Measurements from ENCODE around the gene GMDS. TPM values are rescaled to one million over a fixed set of nuclear protein-coding genes. Genes with fewer than 3 reads are reported as not detected.

GMDS gene
- total and polyA plus RNA-seq, 2 of the 13 experiments (the other 11 are each of a cell fraction or from before 2014, with no cell fraction given) = 64.4 to 112 TPM

DNA sequence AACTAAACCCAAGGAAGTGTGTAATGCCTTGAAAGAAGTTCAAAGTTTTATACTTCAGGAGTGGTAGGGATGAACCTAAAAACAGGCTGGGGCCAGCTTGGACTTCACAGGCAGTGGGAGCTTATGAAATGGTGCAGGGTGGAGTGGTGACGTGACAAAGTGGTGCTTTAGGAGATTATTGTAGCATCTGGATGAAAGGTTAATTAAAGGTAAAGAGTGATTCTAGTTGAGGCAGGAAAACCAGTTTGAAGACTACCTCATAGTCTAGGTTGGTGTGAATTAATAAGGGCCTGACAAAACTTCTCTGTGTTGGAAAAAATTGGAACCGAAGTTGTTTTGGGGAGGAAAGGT, 30.5 kb upstream of the GMDS start (continued):
- TF ChIP-seq KLF15 (CRISPR knock-in tag; IDR thresholded peaks at IDR 0.05; ENCODE audit: borderline replicate concordance) = no peak
- TF ChIP-seq KLF9 (CRISPR knock-in tag; IDR thresholded peaks at IDR 0.05; ENCODE audit: low read depth) = no peak
- TF ChIP-seq POLR2AphosphoS5 (IDR thresholded peaks at IDR 0.05; ENCODE audit: low read depth, low read length) = no peak
- no peak for TF ChIP-seq AGO2 (optimal IDR thresholded peaks at IDR 0.05; ENCODE audit: low read depth, low read length)

DNA sequence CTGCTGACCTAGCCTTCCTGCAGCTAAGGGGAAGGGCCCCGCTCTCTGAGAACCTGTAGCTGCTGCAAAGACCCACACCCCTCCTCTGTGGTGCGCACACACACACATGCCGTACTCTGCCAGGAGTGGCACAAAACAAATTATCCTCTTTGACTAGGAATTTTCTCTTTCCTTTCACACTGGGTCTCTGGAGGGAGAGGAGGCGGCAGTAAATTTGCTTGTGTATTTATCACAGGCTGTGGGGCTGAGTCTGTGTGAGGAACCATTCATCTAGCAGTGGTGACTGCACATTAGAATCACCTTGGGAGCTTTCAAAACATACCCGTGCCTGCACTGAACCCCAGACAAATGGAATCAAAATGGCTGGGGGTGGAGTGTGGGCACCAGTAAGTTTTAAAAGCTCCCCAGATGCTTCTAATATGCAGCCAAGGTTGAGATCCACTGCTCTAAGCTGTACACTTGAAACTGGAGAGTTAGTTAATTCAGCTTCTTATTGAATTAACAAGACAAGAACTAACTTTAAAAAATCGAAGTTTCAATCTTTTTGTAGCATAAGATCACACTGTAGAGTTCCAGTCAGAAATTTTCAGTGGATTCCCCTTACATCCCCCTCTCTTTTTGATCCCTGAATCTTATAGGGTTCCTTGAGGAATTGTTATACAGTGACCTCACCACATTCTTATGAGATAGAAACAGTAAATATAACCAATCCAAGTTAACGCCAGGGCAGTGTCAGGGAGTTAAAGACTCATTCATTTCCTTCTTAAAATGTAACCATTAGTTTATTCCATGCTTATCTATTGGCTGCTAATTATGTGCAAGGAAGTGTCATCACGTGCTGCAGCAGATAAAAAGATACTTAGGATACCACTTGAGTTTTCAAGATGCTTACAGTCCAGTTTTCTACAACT, 29.8 kb upstream of the GMDS start:
- Histone ChIP-seq H3K27ac (ENCODE audit: extremely low read length, insufficient read depth, low read length) (no peak overlapping the region), H3K4me2 (ENCODE audit: low read depth, low read length) (no peak overlapping the region), H3K79me2 (ENCODE audit: insufficient read depth, low read length) (no peaks in the 10 kb centered on the region), H3K27me3 (ENCODE audit: control insufficient read depth in 1 of 2, insufficient read depth in 2 of 2, low read length in 2 of 2) (no peaks in the 10 kb centered on the region), H3K36me3 (replicated peaks in 1 of 2; ENCODE audit: control insufficient read depth in 1 of 2, insufficient read depth in 2 of 2, low read length in 2 of 2) (peaks cover 6 to 30% of the 10 kb centered on the region in 2 experiments; a peak in 4 of 5 replicates), H3K9ac (ENCODE audit: insufficient read depth, low read depth, low read length) (no peak overlapping the region), H3K4me3 (replicated peaks in 1 of 3; ENCODE audit: insufficient read depth in 1 of 3, low read depth in 2 of 3, low read length in 3 of 3) (no peak overlapping the region), H3K9me3 (ENCODE audit: low read length) (peaks cover 18% of the 10 kb centered on the region), H4K20me1 (ENCODE audit: insufficient read depth, low read length) (no peaks in the 10 kb centered on the region), H3K4me1 (ENCODE audit: insufficient read depth, low read length) (no peaks in the 10 kb centered on the region), H2AFZ (ENCODE audit: low read length) (no peak overlapping the region)
- ATAC-seq = no peak
- DNase-seq (ENCODE audit: low spot score) = no peak
- whole genome bisulfite sequencing (ENCODE audit: low lambda C conversion rate) = 89% methylated on average over 8 of the region's 8 CpGs
- FAIRE-seq = no peak
- ChIA-PET CTCF (ENCODE audit: low intra/inter-chr PET ratio, low total read pairs) (no interaction called here), POLR2A (no interaction called here)
- no peak for TF ChIP-seq ADNP (CRISPR knock-in tag; IDR thresholded peaks at IDR 0.05)
- TF ChIP-seq SRY (CRISPR knock-in tag; IDR thresholded peaks at IDR 0.05) = no peak
- TF ChIP-seq HNRNPUL1 (IDR thresholded peaks at IDR 0.05; ENCODE audit: low read depth, low read length) = no peak
- no peak for TF ChIP-seq ZNF572 (CRISPR knock-in tag; IDR thresholded peaks at IDR 0.05)
- TF ChIP-seq ZFYVE20 (CRISPR knock-in tag; IDR thresholded peaks at IDR 0.05; ENCODE audit: borderline replicate concordance, low read depth) = no peak
- no peak for TF ChIP-seq ZNF552 (CRISPR knock-in tag; IDR thresholded peaks at IDR 0.05; ENCODE audit: borderline replicate concordance)
- TF ChIP-seq, protein P1, sequence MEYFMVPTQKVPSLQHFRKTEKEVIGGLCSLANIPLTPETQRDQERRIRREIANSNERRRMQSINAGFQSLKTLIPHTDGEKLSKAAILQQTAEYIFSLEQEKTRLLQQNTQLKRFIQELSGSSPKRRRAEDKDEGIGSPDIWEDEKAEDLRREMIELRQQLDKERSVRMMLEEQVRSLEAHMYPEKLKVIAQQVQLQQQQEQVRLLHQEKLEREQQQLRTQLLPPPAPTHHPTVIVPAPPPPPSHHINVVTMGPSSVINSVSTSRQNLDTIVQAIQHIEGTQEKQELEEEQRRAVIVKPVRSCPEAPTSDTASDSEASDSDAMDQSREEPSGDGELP (IDR thresholded peaks at IDR 0.05; ENCODE audit: borderline replicate concordance, low read depth) = no peak
- no peak for TF ChIP-seq PHF8 (CRISPR knock-in tag; IDR thresholded peaks at IDR 0.05)
- no peak for TF ChIP-seq BCL6 (CRISPR knock-in tag; IDR thresholded peaks at IDR 0.05)
- in situ Hi-C loops (cut with HindIII; ENCODE audit: extremely low pct_ligation_motif_present, low pct_unique_long_range_greater_than_20kb) = no loop called here
- intact Hi-C loops (cut with micrococcal nuclease; ENCODE audit: unreplicated experiment) = no loop called here
- BruUV-seq (replicated peaks) = no TSS peak
